NCI-H524 (cell line): ENCODE measurements around the gene ESR2.
A peak's percentile ranks its signal among the peaks of the same experiment; 100 is the strongest.
"Not testable (repeated sequence)": the region's sequence is repeated elsewhere in the genome, so short reads cannot be mapped to it uniquely, and the experiment has no call there.

Source experiments
- DNase-seq, 2 experiments: peaks; one replicate each; lab custom pipeline; 2025; lab: John Stamatoyannopoulos, UW

ESR2 gene

DNA sequence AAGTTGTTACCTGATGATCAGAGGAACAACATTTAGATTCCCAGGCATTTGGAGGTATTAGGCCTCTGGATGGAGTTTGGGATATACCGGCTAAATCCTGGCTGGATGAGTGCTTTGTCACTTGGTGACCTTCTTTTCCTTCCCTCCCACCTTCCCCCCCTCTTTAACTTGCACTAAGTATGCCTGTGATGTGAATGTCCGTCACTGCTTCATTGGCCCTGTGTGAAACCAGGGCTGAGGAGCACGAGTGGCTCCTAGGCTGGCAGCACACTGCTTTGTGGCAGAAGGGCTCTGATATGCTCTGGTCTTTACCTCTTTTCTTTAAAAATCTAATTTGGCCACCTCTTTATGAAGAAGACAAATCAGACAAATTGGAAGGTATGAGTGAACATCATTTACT is 95.7 kb downstream of the ESR2 start:
- no peak for DNase-seq

DNA sequence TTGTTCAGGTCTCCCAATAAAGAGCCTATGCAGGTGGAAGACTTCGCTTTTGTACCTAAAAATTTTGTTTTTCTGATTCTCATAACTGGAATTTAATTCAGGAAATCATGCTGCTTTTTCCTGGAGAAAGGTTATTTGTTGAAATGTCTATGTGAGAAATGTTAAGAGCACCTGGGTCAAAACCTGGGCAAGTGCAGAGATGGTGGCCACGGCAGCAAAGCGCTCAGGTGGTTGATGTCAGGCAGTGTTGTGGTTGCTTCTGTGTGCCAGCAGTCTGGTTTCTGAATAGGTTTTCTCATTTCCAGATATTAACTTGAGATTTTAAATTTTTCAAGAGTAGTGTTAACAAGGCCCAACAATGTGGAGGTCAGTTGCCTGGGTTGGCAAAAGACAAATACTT is 96.2 kb downstream of the ESR2 start:
- DNase-seq, result no peak

DNA sequence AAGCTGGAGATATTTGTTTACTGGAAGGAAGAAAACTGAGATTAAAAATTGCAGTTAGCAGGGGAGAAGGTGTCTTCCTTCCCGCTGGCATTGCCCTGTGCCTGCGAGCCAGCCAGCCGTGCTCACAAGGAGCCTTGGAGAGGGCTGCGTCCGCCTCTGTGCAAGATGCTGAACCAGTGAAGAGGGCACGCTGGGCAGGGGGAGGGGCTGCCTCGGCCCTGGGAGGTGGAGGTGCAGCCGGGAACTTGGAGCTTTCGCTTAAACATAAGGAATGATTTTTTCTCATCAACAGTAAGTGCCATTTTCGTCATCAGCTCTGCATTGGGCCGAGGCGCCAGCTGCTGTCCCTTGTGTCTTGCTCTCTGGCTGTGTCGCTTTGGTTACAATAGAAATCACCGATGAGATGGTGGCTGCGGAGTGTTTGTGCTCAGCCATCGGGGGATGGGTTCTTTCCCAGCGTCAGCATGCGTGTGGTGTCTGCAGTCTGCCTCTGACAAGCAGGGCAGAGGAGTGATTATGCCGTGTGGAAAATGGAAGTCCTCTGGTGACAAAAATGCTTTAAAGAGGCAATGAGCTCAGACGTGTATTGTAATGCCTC is 97.3 kb downstream of the ESR2 start:
- peak; percentile 96 to 100 for DNase-seq

DNA sequence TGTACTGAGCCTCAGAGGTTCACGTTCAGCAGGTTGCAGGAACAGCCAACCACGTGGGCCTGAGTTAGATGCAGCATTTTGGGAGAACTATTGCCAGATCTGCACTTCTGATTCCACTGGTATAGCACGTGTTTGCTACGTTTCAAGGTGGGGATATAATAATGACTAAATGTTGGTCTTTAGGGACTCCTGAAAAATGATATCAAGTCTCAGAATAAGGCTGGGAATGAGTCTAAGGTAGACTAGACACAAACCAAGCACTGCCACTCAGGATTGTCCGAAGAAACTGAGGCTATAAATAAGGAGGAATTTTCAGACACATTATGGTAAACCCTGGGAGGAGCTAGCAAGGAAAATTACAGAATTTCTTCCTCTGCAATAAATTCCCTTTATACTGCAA is 98.1 kb downstream of the ESR2 start:
- peak in 1 of 2 experiments; percentile 61 for DNase-seq

DNA sequence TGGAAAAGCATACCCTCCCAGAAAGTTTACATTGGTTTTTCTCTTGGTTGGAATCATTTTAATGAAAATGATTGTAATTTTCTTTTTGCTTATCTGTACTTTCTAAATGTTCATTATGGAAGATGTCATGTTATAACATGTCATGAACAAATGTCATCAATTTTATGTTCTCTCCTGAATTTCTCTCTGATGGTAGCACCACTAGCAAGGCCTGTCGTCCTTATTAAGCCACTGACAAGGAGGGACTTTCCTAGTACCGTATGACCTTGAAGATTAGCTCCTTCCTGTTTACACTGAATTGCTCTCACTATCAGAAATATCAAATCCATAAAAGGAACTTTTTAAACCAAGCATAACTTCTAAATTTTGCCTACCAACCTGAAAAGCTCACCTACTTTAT is 99.0 kb downstream of the ESR2 start:
- no peak for DNase-seq

DNA sequence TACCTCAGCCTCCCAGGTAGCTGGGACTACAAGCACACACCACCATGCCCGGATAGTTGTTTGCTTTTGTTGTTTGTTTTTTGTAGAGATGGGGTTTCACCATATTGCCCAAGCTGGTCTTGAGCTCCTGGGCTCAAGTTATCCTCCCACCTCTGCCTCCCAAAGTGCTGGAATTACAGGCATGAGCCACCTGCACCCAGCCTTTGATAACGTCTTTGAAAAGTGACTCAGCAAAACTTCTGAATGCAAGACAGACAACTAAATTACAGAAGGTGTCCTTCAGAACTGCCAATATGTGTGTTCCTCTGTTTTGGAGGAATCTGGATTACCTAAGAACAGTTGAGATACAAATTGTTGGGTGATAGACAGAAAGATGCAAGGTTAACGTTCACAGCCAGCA is 99.8 kb downstream of the ESR2 start:
- DNase-seq, result no peak

DNA sequence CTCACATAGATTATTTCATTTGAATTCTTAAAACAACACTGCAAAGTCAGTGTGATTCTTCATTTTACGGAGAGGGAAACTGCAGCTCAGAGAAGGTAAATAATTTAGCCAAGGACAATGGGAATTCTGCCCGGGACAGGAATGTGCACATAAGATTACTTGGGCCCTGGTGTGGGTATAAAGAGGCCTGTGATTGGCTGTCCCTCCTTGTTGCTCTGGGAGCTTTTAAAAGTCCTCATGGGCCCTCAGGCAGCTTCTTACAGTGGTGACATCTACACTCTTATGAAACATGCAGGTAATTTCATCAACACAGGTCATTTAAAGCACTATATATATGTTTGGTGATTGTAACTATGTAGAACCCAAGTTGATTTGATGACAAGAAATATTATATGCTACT is 100.3 kb downstream of the ESR2 start:
- DNase-seq, result no peak

DNA sequence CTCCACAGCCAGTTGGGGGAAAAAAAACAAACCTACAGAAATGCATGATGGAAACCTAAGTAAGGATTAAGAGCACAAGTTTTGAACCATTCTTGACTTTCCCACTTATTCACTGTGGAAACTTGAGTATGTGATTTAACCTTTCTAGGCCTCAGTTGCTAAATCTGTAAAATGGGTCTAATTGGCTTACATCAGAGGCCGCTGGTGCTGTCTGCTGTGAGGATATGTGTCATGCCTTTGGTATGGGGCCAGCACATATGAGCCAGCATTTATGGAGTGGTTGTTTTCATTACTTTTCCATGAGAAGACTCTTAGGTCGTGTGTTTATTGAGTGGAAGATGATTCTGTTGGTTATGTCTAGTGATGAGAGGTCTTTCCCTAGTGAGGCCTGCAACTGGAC is 102.4 kb downstream of the ESR2 start:
- no peak for DNase-seq

DNA sequence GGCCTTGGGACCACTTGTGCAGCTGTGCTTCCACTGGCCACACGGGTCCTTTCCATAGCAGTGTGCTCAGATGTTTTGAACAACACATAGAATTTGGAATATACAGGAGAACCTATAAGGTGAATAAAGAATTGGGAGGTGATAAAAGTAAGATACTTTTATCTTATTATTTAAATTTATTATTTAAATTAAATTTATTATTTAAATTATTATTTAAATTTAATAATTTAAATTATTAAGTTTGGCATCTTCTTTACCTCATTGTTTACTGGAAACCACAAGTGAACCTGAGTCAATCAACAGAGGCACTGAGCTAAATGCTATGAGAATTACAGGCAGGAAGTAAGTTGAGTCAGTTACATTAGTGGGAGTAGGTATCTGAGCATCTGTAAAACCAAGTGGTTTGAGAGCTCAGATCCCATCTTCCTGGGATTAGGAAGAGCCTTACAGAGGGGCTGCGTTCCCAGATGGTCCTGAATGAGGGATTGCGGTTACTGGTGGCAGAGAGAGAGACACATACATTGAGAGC is 103.1 kb downstream of the ESR2 start:
- peak; percentile 63 to 88 for DNase-seq

DNA sequence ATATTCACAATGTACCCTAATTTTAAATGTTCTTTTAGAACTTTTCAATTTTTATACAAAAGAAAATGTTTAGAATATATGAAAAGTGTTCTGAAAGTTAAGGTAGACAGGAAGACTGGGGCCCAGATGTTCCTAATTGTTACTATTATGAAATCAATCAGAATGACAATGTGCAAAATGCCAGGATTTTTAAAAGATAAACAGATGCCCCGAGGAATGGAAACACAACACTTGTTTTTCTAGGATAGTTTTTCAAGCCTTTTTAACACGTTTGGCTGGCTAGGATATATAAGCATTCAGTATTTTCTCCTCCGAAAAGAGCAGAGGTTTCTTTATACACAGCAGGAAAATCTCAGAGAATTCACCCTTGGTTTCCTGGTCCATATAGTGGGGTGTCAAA is 106.8 kb downstream of the ESR2 start:
- no peak for DNase-seq

DNA sequence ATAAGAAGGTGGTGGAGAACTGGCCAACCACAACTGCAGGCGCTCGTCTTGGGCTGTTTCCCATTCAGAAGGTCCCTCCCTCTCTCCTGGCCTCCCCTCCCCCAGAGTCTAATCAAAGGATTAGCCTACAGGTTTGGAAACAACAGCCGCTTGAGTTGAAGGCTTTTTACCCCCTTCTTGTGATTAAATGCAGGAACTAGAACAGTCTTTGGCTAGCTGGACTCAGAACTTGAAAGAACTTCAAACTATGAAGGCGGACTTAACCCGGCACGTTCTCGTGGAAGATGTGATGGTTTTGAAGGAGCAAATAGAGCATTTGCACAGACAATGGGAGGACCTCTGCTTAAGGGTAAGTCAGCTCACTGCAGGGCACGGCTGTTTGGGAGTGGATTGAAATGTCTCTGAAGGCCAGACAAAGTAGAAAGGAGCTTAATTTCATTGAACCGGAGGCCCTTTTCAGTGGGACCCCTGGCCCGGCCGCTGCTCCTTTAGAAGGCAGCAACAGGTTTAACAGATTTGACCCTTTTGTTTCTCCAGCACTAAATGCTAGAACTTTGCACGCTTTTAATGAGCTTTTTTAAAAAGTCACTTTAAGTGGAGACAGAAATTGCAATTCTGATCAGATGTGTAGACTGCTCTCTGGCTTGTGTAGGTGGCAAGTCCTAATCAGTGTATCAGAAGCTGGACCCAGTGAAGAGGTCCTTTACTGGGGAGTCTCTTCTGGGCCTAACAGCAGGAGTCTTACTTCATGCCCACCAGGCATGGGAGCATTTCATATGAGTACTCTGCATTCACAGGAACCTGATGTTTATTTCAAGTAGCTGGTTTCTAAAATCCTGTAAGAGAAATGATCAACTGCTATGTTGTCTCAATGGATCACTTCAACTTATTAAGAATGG is 107.7 kb downstream of the ESR2 start:
- peak; percentile 72 to 84 for DNase-seq

DNA sequence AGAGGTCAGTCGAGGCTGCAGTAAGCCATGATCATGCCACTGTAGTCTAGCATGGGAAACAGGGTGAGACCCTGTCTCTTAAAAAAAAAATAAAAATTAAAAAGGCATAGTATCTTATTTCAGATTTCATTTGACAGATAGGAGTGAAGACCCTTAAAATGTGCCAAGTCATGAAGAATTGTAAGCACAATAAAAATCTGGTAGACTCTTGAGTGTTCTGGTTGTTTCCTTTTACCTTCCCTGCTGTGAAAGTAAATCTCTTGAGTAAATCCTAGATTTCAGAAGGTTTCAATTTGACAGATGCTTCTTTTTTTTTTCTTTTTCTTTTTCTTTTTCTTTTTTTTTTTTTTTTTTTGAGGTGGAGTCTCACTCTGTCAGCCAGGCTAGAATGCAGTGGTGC is 109.0 kb downstream of the ESR2 start:
- DNase-seq, result no peak

DNA sequence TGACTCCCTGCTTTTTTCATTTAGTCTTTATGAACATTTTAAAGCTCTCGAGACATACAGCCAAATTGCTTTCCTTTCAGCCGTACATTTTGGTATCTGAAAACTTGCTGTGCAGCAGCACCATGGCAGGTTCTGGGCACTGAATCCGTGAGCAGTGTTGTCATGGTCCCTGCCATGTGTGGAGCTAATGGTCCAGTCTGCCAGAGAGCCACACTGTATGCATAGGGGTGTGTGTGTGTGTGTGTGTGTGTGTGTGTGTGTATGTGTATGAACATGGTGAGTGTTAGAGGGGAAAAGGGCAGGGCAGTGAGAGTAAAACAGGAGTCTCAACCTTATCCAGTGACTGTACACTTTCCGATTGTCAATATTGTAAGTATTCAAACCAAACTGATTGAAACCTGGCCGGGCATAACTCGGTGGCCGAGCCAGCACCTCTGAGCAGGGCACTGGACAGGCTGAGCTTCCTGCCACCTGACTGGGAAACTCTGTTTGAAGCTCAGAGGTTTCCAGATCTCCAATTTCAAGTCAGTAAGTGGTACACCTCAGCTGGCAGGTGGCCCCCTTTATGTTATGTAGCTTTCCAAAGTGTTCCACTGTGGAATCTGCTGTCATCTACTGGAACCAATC is 110.0 kb downstream of the ESR2 start:
- DNase-seq, result no peak

DNA sequence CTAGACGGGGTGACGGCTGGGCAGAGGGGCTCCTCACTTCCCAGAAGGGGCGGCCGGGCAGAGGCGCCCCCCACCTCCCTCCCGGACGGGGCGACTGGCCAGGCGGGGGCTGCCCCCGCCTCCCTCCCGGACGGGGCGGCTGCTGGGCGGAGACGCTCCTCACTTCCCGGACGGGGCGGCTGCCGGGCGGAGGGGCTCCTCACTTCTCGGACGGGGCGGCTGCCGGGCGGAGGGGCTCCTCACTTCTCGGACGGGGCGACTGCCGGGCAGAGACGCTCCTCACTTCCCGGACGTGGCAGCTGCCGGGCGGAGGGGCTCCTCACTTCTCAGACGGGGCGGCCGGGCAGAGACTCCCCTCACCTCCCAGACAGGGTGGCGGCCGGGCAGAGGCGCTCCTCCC is 111.3 kb downstream of the ESR2 start:
- not testable (repeated sequence) for DNase-seq

DNA sequence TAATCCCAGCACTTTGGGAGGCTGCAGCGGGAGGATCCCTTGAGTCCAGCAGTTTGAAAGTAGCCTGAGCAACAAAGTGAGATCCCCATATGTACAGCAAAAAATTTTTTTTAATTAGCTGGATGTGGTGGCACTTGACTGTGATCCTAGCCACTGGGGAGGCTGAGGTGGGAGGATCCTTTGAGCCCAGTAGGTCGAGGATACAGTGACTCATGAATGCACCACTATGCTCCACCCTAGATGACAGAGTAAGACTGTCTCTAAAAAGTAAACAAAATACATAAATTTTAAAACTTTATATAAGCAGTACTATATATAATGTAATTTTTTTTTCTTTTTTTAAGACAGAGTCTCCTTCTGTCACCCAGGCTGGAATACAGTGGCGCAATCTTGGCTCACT is 115.4 kb downstream of the ESR2 start:
- no peak for DNase-seq

DNA sequence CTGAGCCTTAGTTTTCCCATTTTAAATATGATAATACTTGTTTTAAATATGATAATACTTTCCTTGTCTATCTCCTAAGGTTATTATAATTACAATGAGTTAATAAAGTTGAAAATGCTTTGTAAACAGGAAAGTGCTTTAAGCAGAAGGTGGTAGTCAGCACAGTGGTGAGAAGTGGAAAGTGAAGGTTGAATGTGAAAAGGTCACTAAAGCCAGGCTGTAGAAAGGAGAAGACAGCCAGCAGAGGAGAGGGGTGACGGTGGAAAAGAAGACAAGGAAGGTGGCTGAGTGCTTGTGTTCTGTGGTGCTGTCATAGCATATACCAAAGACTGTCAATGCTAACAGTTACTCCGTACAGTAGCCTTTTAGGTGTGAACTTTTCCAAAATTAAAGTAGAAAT is 117.8 kb downstream of the ESR2 start:
- no peak for DNase-seq

DNA sequence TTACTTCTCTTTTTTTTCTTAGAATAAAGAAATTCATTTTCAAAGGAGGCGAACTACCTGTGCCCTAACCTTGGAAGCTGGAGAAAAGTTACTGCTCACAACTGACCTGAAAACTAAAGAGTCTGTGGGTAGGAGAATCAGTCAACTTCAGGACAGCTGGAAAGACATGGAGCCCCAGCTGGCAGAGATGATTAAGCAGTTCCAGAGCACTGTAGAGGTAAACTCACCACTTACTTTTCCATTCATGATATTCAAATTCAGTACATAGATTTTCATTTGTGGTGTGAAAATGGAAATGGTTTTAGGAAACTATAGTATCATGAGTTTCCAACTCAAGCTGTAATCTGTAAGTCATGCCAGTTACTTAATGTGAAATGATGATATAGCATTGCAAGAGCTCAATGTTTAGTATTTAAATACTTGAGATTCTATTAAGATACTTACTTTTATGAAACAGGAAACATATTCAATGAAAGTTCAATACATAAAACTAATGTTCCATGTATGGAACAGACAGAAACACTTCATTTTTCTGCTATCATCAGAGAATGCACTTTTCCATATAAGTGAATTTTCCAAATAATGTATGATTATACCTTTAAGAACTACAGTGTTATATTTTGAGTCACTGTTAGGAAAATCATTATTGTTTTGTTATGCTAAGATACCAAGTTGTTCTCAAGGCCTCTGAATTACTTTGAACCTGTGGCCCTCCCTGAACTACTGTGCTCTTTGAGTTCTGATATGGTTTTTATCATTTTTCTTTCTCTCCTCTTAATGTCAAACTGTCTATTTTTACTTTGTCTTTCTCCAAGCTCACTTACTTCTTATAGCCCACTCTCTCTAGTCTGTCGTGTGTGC is 119.0 kb downstream of the ESR2 start:
- DNase-seq, result no peak

DNA sequence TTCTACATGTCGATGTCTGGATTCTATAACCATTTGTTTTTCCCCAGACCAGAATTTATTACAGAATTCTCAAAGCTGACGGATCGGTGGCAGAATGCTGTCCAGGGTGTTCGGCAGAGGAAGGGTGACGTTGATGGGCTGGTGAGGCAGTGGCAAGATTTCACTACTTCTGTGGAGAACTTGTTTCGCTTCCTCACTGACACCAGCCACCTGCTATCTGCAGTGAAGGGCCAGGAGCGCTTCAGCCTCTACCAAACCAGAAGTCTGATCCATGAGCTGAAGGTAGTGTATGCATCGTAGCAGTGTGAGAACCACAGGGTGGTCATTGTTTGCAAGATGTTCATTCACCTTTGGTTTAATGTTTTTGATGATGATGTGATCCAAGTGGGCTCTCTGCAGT is 124.0 kb downstream of the ESR2 start:
- no peak for DNase-seq

DNA sequence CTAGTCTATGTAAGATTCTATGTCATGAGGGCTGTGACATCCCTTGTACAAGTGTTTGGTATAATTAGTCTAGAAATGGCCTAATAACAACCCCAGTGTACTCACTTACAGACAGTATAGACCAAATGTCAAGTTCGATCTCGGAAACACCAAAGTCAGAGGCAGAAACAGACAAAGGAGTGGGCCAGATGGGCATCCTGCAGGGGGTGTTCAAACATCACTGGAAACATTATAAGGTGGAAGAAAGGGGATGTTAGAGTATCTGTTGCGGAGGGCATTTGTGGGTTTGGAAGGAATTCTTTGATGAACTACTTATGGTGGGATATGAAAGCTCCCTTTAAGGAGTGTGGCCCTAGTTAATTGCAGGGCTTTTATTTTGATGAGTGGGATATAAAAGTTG is 134.6 kb downstream of the ESR2 start:
- peak in 1 of 2 experiments; percentile 45 for DNase-seq

DNA sequence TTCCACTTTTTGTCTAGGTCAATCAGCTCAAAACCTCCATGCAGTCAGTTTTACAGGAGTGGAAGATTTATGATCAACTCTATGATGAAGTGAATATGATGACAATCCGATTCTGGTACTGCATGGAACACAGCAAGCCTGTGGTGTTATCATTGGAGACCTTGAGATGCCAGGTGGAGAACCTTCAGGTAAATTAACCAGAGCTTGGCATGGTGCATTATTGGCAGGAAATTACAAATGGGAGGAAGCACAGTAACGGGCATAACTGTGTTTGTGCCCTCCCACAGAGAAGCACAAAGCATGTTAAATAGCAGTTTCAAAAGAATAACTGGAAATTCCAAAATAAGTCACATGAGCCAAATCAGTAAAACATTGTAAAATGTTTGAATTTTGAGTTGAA is 135.6 kb downstream of the ESR2 start:
- DNase-seq, result no peak

DNA sequence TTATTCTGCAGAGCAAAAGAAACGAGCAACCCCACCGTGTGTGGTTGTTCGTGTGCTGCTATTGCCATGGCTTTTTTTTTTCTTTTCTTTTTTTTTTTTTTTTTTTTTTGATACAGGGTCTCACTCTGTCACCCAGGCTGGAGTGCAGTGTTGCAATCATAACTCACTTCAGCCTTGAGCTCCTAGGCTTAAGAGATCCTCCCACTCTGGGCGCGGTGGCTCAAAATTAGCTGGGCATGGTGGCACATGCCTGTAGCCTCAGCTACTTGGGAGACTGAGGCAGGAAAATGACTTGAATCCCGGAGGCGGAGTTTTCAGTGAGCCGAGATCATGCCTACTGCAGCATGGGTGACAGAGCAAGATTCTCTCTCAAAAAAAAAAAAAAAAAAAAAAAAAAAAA is 144.2 kb downstream of the ESR2 start:
- DNase-seq, result no peak
